Kidney tubule cell (primary cell): ENCODE measurements around the gene XKR8.
"Not testable (repeated sequence)": the region's sequence is repeated elsewhere in the genome, so short reads cannot be mapped to it uniquely, and the experiment has no call there.

Source experiments
- DNase-seq: peaks from one replicate; pipeline ENCODE4 v3.0.0-alpha.2; 2018; ENCODE audit warnings: low spot score

The XKR8 gene

DNA sequence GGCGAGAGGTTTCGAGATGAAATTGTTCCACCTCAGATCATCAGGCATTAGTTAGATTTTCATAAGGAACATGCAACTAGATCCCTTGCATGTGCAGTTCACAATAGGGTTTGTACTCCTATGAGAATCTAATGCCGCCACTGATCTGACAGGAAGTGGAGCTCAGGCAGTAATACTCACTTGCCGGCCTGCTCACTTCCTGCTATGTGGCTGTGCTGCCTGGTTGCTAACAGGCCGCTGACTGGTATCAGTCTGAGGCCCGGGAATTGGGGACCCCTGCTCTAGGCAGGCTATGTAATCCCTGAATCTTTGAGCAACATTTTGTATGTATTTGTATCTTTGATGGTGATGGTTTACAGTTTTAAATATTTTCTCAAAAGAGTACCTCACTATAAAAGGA lies 32.5 kb downstream of the XKR8 start:
- DNase-seq, result no peak

DNA sequence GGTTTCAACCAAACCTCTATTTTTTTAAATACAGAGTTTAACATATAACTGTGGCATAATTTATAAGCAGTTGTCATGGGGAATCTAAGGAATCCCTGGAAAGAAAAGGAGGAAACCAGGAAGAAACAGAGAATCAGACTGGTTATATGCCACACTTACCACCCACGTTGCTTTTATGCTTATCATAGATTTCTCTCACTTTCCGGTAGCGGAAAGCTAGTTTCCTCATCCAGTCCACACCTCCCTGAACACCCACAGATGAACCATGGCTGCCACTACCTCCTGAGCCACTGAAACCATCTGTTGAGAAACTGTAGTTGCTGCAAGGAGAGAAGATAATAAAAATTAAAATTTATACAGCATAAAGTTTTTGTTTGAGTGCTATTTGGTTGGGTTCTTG lies 33.5 kb downstream of the XKR8 start:
- DNase-seq, result no peak

DNA sequence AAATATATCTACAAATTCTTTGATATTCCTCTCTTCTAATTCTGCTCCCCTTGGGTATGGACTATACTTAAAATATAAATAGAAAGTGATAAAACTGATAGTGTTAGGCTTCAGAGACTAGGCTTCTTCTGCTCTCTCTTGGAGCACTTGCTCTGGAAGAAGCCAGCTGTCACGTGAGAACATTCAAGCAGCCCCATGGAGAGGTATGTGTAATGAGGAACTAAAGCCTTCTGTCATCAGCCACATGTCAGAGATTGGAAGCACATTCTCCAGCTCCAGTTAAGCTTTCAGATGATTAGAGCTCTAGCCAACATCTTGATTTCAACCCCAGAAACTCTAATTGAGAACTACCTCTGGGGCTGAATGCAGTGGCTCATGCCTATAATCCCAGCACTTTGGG lies 34.3 kb downstream of the XKR8 start:
- no peak for DNase-seq

DNA sequence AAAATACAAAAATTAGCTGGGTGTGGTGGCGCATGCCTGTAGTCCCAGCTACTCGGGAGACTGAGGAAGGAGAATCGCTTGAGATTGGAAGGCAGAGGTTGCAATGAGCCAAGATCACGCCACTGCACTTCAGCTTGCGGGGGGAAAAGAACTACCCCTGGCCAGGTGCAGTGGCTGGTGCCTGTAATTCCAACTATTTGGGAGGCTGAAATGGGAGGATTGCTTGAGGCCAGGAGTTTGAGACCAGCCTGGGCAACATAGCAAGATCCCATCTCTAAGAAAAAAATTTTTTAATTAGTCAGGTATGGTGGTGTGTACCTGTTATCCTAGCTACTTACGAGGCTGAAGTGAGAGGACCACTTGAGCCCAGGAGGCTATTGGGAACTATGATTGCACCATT lies 34.8 kb downstream of the XKR8 start:
- not testable (repeated sequence) for DNase-seq

DNA sequence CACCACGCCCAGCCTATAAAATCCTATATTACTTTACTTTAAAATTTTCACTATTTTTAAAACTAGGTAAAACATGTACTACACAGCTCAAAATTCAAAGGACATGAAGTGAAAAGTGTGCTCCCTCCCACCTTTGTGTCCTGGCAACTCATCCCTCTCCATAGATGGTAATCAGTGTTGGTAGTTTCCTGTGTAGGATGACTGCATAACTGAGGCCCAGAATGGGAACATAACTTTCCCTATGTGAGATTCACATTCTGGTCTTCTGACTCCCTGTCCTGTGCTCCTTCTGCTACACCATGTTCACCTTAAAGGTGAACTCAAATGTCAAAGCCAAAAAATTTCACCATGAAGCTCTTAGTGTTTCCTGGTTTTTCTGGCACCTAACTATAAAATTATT lies 39.3 kb downstream of the XKR8 start:
- DNase-seq, result no peak

DNA sequence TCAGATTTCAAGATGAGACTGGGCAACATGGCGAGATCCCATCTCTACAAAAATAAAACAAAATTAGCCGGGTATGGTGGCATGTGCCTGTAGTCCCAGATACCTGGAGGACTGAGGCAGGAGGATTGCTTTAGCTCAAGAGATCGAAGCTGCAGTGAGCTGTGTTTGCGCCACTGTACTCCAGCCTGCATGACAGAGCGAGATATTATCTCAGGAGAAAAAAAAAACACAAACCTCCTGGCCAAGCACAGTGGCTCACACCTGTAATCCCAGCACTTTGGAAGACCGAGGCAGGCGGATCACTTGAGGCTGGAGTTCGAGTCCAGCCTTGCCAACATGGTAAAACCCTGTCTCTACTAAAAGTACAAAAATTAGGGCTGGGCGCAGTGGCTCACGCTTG lies 42.8 kb downstream of the XKR8 start:
- DNase-seq, result no peak

DNA sequence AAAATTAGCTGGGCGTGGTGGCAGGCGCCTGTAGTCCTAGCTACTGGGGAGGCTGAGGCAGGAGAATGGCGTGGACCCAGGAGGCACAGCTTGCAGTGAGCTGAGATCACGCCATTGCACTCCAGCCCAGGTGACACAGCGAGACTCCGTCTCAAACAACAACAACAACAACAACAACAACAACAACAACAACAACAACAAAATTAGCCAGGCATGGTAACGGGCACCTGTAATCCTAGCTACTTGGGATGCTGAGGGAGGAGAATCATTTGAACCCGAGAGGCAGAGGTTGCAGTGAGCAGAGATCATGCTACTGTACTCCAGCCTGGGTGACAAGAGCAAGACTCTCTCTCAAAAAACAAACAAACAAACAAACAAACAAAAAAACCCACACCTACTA lies 43.3 kb downstream of the XKR8 start:
- not testable (repeated sequence) for DNase-seq

DNA sequence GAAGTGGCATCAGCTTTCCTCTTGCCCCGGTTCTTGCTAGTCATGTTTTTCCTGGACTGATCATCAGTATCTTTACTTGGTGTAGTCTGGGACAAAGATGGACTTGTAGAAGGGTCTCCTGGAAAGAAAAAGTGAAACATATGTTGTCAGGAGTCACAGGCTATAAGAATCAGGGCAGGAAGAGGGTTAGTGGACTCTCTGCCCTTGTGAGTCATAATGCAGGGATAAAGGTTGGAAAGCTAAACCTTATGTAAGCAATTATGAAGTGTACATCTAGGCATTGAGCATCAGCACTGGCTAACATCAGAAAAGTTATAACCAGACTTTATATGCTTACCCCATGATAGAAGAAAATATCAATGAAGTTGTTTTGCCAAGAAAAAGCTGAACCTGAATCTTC lies 51.2 kb downstream of the XKR8 start:
- no peak for DNase-seq
